GM19468 (cell line): ENCODE data around the gene EVA1B.

ENCODE experiments used
- ATAC-seq: cut with Tn5 transposase; IDR thresholded peaks from one replicate; pipeline ENCODE4 v1.9.1; 2021; ENCODE audit warnings: mild to moderate bottlenecking, moderate library complexity, moderate number of reproducible peaks; ENCODE audit not compliant: unreplicated experiment; ENCODE audit errors: extremely low read depth

EVA1B gene

DNA sequence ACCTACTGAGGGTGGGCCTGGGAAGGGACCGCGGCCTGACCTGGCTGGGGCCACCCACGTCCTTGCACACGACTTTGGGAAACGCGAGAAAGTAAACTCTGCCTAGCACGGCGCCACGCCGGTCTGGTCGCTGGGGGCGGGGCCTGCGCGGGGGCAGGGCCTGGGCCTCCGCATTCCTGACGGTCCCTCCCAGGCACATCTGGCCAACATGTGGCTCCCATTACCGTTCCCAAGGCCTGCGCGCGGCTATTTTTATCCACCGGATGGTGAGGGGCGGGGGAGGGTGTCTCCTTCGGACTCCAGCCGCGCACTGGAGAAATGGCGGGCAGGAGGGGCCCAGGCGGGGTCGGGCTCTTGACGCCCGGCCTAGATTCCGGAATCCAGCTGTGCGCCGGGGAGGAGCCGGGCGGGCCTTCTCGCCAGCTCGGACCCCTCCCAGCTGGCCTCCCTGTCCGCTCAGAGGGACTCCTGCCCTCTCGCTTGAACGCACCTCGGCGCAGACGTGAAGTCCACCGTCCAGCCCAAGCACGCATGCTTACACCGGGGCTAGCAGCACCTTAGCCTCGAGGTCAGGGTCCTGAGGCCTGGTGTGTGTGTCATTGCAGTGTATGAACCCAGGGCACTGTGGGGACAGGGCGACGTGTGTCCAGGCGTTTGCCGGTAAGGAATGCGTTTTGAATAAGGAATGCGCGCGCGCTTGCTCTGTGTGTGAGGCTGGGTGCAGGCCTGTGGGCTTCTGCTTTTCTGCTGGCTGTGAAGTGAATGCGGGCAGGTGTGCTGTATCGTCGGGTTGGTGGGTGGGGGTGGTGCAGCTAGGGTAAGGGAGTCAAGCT, 2.1 kb downstream of the EVA1B start:
- ATAC-seq: no peak

GRCh38 chr1:36320767-36321118, 2.7 kb downstream of the EVA1B start:
- no peak for ATAC-seq

DNA sequence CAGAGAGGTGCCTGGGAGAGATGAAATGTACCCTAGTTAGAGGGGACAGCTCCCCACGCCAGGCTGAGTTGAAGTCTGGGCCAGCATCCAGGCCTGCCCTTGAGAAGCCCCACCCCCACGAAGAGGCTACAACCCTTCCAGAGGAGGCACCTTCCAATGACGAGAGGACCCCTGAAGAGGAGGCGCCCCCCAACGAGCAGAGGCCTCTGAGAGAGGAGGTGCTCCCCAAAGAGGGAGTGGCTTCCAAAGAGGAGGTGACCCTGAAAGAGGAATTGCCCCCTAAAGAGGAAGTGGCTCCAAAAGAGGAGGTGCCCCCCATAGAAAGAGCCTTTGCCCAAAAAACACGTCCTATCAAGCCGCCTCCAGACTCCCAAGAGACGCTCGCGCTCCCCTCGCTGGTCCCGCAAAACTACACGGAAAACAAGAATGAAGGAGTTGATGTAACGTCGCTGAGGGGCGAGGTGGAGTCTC, 3.1 kb downstream of the EVA1B start:
- ATAC-seq: no peak

GRCh38 chr1:36309397-36309796, 14.0 kb downstream of the EVA1B start:
- no peak for ATAC-seq

DNA sequence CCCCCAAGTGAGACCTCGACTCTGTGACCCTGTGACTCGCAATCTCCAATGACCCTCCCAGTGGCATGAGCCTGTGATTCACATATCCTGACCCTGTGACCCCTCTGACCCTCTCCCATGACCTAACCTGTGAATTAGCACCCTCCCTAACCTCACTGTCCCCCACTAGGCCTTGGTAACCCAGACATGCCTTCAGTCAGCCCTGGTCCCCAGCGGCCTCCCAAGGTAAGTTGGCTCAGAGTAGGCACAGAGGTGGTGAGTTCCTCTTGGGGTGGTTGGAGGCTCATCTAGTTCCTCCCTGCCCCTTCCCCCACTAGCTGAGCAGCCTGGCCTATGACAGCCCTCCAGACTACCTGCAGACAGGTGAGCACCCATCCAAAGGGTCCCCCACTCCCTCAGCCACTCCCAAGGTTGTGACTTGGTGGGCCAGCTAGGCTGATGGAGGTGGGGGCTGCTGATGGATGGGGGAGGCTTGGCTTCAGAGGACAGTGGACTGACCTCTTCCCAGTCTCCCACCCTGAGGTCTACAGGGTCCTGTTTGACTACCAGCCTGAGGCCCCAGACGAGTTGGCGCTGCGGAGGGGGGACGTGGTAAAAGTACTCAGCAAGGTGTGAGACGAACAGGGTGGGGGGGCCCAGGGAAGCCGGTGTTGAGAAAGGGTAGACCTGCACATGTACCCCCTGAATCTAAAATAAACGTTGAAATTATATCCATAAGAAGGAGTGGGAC, 15.7 kb downstream of the EVA1B start:
- no peak for ATAC-seq

DNA sequence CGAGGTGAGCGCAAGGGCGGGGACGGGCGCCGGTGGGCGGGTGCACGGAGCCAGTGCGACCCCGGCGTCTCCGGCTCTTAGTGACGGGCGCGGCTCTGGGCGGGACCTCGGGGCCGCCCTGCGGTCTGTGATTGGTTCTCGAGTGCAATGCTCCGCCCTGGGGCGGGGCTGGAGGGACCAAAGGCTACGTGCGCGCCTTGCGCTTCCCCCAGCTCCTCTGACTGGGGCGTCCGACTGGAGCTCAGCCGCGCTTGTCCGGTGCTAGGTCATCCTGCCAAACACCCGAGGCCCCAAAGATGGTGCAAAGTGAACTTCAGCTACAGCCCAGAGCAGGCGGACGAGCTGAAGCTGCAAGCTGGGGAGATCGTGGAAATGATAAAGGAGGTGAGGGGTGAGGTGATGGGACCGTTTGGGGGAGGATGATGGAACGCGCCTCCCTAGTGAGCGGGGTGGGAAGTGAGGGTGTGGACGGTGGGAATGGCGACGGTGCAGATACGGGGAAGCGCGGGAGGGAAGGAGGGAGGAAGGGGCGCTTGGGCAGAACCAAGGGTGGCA, 16.5 kb downstream of the EVA1B start:
- peak; percentile 94 for ATAC-seq

DNA sequence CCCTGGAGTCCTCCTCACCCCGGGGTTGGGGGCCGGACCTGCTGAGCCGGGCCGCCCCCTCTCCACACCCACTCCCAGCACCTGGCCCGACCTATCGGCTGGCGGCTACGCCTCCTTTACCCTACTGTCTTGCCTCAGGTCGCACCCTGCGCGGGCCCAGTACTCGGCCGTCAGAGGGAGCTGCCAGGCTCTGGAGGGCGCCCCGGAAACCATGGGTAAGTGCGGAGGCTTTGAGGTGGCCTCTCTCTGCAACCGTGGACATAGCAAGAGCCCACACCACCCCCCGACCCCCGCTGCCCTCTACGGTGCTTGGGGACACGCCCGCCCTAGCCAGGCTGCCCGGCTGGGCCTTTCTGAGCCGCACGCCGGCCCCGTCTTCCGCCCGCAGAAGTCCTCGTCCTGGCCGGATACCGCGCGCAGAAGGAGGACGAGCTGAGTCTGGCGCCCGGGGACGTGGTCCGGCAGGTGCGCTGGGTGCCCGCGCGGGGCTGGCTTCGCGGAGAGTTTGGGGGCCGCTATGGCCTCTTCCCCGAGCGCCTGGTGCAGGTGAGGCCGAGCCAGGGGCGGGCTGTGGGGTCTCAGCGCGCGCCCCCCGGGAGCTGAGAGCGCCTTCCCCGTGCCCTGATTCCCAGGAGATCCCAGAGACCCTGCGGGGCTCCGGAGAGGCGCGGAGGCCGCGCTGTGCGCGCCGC, 17.1 kb downstream of the EVA1B start, which contains the start of gene SH3D21:
TSS of gene SH3D21 (plus strand) at position 159 of the 692 bp plus-strand sequence. CDS start at position 212, 53 bp downstream.
- peak; percentile 5 for ATAC-seq

- no peak for ATAC-seq
Measured at GRCh38 chr1:36305915-36306209, 17.6 kb downstream of the EVA1B start.

DNA sequence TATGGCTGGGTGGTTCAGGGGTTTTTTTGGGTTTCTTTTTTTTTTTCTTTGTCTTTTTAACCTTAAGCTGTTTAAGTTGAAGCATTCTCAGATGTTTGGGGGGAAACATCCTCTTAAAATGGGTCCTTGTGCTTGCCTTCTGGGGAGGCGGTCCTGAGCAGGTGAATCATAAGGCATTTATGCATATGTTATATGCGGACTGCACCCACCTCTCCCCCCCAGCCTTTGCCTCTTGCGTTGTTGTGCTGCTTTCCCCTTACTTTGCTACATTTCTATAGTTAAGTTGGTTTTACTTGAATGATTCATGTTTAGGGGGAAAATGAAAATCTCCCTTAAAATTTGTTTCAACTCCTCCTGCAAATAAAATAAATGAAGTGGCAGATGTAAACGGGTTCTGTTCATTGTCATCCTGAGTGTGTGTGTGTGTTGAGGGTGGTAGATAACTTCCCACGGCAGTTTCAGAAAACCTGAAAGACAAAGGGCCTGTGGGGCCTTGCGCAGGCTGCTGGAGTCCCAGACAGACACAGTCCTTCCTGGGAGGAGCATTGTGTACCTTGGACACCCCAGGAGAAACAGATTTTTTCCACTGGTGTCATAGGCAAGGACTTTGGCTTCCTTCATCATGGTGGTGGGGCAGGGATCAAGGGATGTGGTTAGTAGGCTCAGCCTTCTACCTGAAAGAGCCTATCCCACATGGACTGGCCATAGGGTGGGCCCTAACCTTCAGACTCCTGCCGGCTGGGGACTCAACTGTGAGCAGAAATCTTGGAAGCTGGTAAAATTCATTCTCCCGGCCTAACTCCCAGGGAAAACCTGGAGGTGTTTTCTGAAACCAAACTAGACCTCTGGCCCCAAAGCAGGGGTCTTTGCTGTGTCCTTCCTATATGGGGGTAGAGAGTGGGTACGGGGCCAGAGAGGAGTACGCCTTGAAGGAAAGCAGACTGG, 18.2 kb downstream of the EVA1B start:
- ATAC-seq: no peak

DNA sequence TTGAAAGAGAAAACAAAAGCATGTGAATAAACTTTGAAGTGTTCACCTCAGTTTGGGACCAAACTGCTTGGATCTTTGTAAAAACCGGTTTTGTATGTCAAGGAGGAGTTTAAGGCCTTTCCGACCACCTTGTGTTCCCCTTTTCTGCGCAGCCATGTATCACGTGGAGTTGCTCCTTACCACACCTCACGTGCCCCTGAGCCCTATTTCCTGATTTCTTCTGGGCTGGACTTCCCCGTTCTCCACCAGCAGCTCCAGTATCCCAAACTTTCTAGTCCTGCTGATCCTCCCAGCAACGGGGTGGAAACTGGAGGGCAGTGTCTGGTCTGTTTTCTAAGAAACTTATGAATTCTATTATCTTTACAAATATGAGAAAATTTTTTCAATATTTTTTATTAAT, 18.9 kb downstream of the EVA1B start:
- no peak for ATAC-seq

DNA sequence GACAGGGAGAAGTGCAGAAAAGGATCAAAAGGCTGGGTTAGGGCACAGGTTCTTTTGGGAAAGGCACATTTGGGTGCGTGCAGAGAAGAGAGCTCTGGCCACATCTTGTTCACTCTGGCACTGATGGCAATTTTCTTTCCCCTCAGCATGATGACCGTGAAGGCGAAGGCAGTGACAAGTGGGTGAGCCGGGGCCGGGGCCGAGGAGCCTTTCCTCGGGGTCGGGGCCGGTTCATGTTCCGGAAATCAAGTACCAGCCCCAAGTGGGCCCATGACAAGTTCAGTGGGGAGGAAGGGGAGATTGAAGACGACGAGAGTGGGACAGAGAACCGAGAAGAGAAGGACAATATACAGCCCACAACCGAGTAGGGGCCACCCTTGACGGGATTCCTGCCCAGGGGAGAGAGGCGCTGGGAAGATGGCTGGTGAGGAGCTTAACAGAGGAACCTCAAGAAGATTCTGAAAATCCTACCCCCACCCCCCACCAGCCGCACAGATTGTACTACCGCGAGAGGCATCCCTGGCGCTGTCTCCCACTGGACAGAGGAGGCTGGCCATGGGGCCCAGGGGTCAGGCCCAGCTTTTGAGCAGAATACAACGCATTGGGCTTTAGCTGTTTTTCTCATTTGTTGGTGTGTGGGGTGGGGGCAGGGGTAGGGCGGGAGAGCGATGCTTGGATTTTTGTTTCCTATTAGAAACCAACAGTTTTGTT, 19.6 kb downstream of the EVA1B start:
- no peak for ATAC-seq

DNA sequence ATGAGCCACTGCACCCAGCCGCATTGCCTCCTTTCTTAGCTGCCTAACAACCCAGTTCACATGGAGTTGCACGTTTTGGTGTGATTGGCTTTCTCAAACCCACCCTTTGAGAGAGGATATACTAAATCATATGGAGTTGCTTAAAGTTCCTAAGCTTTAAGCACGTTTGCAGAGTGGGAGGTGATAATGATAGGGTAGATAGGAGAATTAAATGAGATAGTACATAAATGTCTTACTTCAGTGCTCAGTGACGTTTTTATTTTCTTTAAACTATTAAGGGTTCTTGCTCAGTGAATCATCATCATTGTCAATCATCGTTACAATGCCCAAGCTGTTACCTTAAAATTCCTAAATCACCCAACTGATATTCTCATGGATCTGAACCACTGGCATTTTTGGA, 20.2 kb downstream of the EVA1B start:
- no peak for ATAC-seq

DNA sequence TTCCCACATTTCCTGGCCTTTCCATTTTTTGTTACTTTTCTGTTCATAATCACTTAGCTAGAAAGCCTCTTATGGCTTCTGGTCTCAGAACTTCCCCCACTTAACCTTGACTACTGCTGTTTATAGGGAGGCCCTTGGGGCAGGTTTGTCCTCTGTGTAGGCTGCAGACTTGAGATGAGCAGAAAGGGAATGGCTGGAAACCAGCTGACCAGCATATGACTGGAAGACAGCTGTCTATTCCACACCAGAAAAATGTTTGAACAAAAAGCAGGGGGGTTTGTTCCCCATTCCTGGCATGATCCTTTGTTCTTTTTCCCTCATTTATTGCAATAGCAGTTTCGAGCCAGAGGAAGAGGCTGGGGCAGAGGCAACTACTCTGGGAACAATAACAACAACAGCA, 22.2 kb downstream of the EVA1B start:
- ATAC-seq: no peak

- ATAC-seq: no peak
Measured at GRCh38 chr1:36300526-36300925, 22.9 kb downstream of the EVA1B start.

DNA sequence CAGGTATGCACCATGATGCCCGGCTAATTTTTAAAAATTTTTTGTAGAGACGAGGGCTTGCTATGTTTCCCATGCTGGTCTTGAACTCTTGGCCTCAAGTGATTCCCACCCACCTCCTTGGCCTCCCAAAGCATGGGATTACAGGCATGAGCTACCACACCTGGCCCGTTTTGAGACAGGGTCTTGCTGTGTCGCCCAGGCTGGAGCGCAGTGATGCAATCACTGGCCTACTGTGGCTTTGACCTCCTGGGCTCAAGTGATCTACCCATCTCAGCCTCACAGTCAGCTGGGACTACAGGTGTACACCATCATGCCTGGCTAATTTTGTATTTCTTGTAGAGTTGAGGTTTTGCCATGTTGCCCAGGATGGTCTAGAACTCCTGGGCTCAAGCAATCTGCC, 24.8 kb downstream of the EVA1B start:
- no peak for ATAC-seq

- ATAC-seq: no peak
Measured at GRCh38 chr1:36297062-36297461, 26.4 kb downstream of the EVA1B start.

- ATAC-seq: no peak
Measured at GRCh38 chr1:36295390-36295789, 28.1 kb downstream of the EVA1B start.

- no peak for ATAC-seq
Measured at GRCh38 chr1:36287595-36287994, 35.9 kb downstream of the EVA1B start.

GRCh38 chr1:36286802-36287201, 36.6 kb downstream of the EVA1B start:
- ATAC-seq: no peak
